HAP-1 (cell line): ENCODE data around the gene B3GALNT1.

Experiments used
- DNase-seq, 2 experiments: peaks; one replicate each; pipeline ENCODE4 v3.0.0-alpha.2; 2016 to 2020; ENCODE audit warnings: low spot score in 2 of 2
- H3K27me3 ChIP-seq: fragments of 250-450 bp; sonication (Bioruptor Pico); 2 replicates; pipeline ENCODE4 v1.5.1; 2020; ENCODE audit warnings: low read depth, mild to moderate bottlenecking, moderate library complexity
- H3K36me3 ChIP-seq: fragments of 250-450 bp; sonication (Bioruptor Pico); replicated peaks from 2 replicates; pipeline ENCODE4 v1.5.1; 2020; ENCODE audit warnings: mild to moderate bottlenecking
- H3K4me1 ChIP-seq: fragments of 250-450 bp; sonication (Bioruptor Pico); 2 replicates; pipeline ENCODE4 v1.5.1; 2020; ENCODE audit warnings: mild to moderate bottlenecking
- H3K4me3 ChIP-seq: fragments of 250-450 bp; sonication (Bioruptor Pico); 2 replicates; pipeline ENCODE4 v1.5.1; 2020; ENCODE audit warnings: mild to moderate bottlenecking, moderate library complexity
- H3K9me3 ChIP-seq: fragments of 250-450 bp; sonication (Bioruptor Pico); 2 replicates; pipeline ENCODE4 v1.5.1; 2020; ENCODE audit warnings: mild to moderate bottlenecking, moderate library complexity
- in situ Hi-C: fragments of 300-500 bp; cut with MboI; formaldehyde crosslinking; loops from 3 replicates; pipeline ENCODE4 v1.14.3; 2020; ENCODE audit warnings: low sequenced_read_pairs, inconsistent platforms, mixed read lengths

Gene B3GALNT1

GRCh38 chr3:161103776-161104385 is 1.3 kb downstream of the B3GALNT1 start:
- H3K4me3 ChIP-seq, result no peak overlapping the region
- H3K4me1 ChIP-seq, result no peaks in the 10 kb centered on the region
- in situ Hi-C loops, result no loop called here
- H3K36me3 ChIP-seq, result no peaks in the 10 kb centered on the region
- H3K27me3 ChIP-seq, result no peaks in the 10 kb centered on the region
- DNase-seq, result no peak
- no peaks in the 10 kb centered on the region for H3K9me3 ChIP-seq

- Histone ChIP-seq H3K9me3 (no peaks in the 10 kb centered on the region), H3K36me3 (no peaks in the 10 kb centered on the region), H3K4me1 (no peaks in the 10 kb centered on the region), H3K4me3 (no peak overlapping the region), H3K27me3 (no peaks in the 10 kb centered on the region)
- no peak for DNase-seq
- in situ Hi-C loops, result no loop called here
Measured at GRCh38 chr3:161101609-161102008, 3.5 kb downstream of the B3GALNT1 start.

GRCh38 chr3:161100994-161101393 is 4.2 kb downstream of the B3GALNT1 start:
- no peak for DNase-seq
- no peaks in the 10 kb centered on the region for H3K27me3 ChIP-seq
- H3K4me3 ChIP-seq, result no peak overlapping the region
- H3K36me3 ChIP-seq, result no peaks in the 10 kb centered on the region
- H3K4me1 ChIP-seq, result no peaks in the 10 kb centered on the region
- in situ Hi-C loops, result no loop called here
- H3K9me3 ChIP-seq, result no peaks in the 10 kb centered on the region

- in situ Hi-C loops, result no loop called here
- Histone ChIP-seq H3K4me3 (no peak overlapping the region), H3K9me3 (no peaks in the 10 kb centered on the region), H3K27me3 (no peaks in the 10 kb centered on the region), H3K4me1 (no peaks in the 10 kb centered on the region), H3K36me3 (no peaks in the 10 kb centered on the region)
- peak; percentile 5 to 38 for DNase-seq
Measured at GRCh38 chr3:161096771-161097367, 8.3 kb downstream of the B3GALNT1 start.

- no peak for DNase-seq
- Histone ChIP-seq H3K36me3 (no peaks in the 10 kb centered on the region), H3K4me3 (no peak overlapping the region), H3K9me3 (no peaks in the 10 kb centered on the region), H3K4me1 (no peaks in the 10 kb centered on the region), H3K27me3 (no peaks in the 10 kb centered on the region)
- in situ Hi-C loops, result no loop called here
Measured at GRCh38 chr3:161093895-161094294, 11.3 kb downstream of the B3GALNT1 start.

- no peaks in the 10 kb centered on the region for H3K4me1 ChIP-seq
- no peaks in the 10 kb centered on the region for H3K9me3 ChIP-seq
- no peaks in the 10 kb centered on the region; the same call in 1 of the 2 replicates for H3K27me3 ChIP-seq
- H3K36me3 ChIP-seq, result no peaks in the 10 kb centered on the region
- H3K4me3 ChIP-seq, result no peak overlapping the region
- DNase-seq, result no peak
- in situ Hi-C loops, result no loop called here
Measured at GRCh38 chr3:161084277-161084676, 20.9 kb downstream of the B3GALNT1 start.

- Histone ChIP-seq H3K4me3 (no peak overlapping the region), H3K4me1 (no peaks in the 10 kb centered on the region), H3K27me3 (no peaks in the 10 kb centered on the region; the same call in 1 of the 2 replicates), H3K9me3 (no peaks in the 10 kb centered on the region), H3K36me3 (no peaks in the 10 kb centered on the region)
- in situ Hi-C loops, result no loop called here
- no peak for DNase-seq
Measured at GRCh38 chr3:161083131-161083530, 22.0 kb downstream of the B3GALNT1 start.

DNA sequence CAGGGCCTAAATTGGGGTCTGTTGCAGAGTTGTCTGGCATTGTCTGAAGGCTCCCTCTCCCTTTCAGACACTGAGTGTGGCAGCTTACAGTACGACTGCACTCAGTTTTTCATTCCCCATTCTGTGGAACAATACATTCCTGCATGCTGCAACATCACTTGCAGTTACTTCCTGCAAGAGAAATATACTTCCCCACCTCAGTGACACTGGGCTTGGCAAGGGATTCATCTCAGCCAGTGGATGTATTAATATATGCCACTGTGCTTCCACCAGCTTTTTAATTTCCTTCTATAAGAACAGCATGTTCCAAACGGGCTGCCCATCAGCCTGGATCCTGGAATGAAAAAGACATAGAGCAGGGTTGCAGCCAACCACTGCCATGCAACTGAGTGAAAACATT is 23.1 kb downstream of the B3GALNT1 start:
- in situ Hi-C loops, result no loop called here
- DNase-seq, result no peak
- H3K27me3 ChIP-seq, result no peaks in the 10 kb centered on the region
- H3K36me3 ChIP-seq, result no peaks in the 10 kb centered on the region
- no peaks in the 10 kb centered on the region for H3K9me3 ChIP-seq
- H3K4me1 ChIP-seq, result no peaks in the 10 kb centered on the region
- H3K4me3 ChIP-seq, result no peak overlapping the region

DNA sequence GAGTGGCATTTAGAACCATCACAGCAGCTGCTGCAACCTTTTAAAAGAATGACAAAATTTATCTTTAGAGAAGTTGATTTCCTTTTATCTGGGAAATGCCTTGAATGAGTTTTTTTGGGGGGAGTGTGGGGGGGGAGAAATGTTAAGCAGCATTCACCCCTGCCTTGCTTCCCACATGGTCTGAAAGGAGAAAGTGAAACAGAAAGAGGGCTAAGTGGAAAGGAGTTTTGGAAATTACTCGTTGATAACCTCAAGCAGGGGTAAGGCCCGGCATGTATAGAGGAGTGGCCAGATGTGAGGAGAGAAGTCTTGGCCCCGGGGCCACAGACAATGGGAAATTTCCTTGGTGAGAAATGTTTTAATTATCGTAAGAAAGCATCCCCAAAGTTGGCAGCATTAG is 23.5 kb downstream of the B3GALNT1 start:
- no peak for DNase-seq
- Histone ChIP-seq H3K4me1 (no peaks in the 10 kb centered on the region), H3K36me3 (no peaks in the 10 kb centered on the region), H3K27me3 (no peaks in the 10 kb centered on the region), H3K4me3 (no peak overlapping the region), H3K9me3 (no peaks in the 10 kb centered on the region)
- in situ Hi-C loops, result no loop called here

DNA sequence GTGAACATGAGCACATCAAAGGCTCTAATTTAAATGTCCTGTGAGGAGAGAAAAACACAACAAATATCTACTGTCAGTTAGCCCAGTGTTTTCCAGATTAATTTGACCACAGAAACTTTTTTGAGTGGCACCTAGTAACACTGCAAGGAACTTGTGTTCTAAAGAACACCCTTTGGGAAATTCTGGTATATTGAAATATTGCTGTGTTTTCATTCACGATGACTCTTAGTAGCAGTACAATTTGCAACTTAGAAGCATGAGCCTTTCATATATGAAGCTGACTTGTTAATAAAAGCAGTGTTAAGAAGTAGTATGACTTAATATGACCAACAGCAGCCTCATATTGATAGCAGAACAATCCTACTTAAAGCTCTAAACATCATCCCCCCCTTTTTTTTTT is 32.0 kb downstream of the B3GALNT1 start:
- no peaks in the 10 kb centered on the region for H3K4me1 ChIP-seq
- no peaks in the 10 kb centered on the region for H3K36me3 ChIP-seq
- DNase-seq, result no peak
- H3K4me3 ChIP-seq, result no peak overlapping the region
- no peaks in the 10 kb centered on the region for H3K27me3 ChIP-seq
- no peaks in the 10 kb centered on the region for H3K9me3 ChIP-seq
- in situ Hi-C loops, result no loop called here

DNA sequence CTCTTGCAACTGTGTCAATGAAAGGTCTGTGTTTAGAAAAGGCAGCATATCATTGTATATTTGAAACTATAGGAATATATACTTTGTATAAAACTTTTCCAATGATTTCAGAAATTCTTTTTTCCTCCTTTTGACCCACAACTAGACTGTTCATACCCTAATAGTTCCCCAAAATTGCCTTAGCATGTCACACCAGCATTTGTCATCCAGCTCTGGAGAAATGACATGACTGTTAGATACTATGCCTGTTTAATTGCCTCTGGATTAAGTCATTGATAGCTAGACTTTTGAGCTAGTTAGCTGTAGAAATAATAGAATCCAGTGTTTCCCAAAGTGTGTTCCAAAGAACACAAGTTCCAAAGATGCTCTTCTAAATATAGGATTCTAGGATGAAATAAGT is 32.4 kb downstream of the B3GALNT1 start:
- no peak for DNase-seq
- Histone ChIP-seq H3K27me3 (no peaks in the 10 kb centered on the region), H3K9me3 (no peaks in the 10 kb centered on the region), H3K4me1 (no peaks in the 10 kb centered on the region), H3K36me3 (no peaks in the 10 kb centered on the region), H3K4me3 (no peak overlapping the region)
- in situ Hi-C loops, result no loop called here

DNA sequence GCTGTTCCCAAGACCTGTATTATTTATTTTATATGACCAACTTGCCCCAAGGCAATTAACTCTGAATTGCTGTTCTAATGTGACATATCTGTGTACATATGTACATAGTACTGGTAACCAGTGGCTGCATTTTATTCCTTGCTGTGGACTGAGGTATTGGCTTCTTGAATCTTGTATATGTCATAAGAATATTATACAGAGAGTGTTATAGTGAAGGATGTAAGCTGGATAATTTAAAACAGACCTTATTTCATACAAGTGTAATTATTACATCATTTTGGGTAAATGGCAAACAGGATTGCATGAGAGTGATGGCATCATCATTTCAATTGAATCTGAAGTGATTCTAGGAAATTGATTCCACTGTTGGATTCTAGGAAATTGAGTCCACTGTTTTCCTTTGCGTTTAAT is 32.9 kb downstream of the B3GALNT1 start:
- no peaks in the 10 kb centered on the region for H3K27me3 ChIP-seq
- no peaks in the 10 kb centered on the region for H3K36me3 ChIP-seq
- no peak overlapping the region for H3K4me3 ChIP-seq
- in situ Hi-C loops, result no loop called here
- no peaks in the 10 kb centered on the region for H3K4me1 ChIP-seq
- DNase-seq, result no peak
- no peaks in the 10 kb centered on the region for H3K9me3 ChIP-seq

DNA sequence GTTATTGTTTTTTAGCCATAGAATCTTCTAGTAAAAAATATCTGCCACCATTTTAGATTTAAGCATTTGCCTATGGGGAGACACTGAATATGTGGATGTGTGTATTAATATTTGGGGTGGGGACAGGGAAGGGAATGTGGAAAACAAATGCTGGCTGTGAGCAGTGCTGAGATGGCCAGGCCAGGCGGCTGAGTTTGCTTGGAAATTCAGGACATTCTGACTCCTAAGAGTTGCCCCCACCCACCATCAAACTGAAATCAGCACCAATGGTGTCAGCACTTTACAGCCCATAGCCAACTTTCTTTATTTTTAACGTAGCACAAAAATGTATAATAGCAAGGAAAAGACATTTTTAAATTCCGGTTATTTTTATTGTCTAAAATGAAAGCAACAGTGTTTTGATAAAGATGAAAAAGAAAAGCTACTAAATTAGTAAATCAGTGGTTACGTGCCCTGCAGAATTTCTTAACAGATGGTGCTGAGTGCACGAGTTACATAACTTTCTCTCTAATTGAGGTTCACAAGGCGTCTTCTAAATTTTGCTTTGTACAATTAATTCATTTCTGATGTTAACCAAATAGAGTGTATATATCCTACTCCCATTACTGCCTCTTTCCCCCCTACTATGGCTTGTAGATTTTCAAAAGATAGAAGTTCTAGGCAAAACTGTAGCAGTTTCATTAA is 34.0 kb downstream of the B3GALNT1 start:
- Histone ChIP-seq H3K4me1 (no peaks in the 10 kb centered on the region), H3K36me3 (no peaks in the 10 kb centered on the region), H3K27me3 (no peaks in the 10 kb centered on the region), H3K4me3 (no peak overlapping the region), H3K9me3 (no peaks in the 10 kb centered on the region)
- in situ Hi-C loops, result no loop called here
- no peak for DNase-seq

- no peaks in the 10 kb centered on the region for H3K4me1 ChIP-seq
- H3K9me3 ChIP-seq, result no peaks in the 10 kb centered on the region
- no peaks in the 10 kb centered on the region for H3K36me3 ChIP-seq
- no peaks in the 10 kb centered on the region for H3K27me3 ChIP-seq
- DNase-seq, result no peak
- H3K4me3 ChIP-seq, result no peak overlapping the region
- in situ Hi-C loops, result no loop called here
Measured at GRCh38 chr3:161070252-161070930, 34.8 kb downstream of the B3GALNT1 start.
